Right kidney (tissue), 1 donor: Measurements from ENCODE around the gene PRIM2.
"Not testable (repeated sequence)": the region's sequence is repeated elsewhere in the genome, so short reads cannot be mapped to it uniquely, and the experiment has no call there.

ENCODE experiments used
- DNase-seq: peaks from one replicate; pipeline ENCODE4 v3.0.0-alpha.2; 2016

PRIM2 gene

DNA sequence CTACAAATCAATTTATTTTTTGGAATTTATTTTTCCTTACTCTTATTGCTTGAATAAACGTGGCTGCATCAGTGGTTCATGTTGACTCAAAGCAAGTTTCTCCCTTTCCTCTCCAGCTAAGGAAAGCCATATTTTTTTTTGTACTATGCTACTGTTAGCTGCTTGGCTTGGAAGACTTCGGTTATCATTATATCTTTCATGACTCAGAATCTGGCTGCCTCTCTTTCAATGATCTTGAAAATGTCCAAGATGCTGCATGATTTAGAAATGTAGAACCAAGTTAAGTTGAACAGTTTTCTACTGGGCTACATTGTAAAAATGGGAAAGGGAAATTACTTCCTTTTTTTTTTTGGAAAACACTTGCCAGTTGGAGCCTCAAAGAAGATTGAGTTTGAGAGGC lies 44.9 kb downstream of the PRIM2 start:
- DNase-seq = not testable (repeated sequence)

DNA sequence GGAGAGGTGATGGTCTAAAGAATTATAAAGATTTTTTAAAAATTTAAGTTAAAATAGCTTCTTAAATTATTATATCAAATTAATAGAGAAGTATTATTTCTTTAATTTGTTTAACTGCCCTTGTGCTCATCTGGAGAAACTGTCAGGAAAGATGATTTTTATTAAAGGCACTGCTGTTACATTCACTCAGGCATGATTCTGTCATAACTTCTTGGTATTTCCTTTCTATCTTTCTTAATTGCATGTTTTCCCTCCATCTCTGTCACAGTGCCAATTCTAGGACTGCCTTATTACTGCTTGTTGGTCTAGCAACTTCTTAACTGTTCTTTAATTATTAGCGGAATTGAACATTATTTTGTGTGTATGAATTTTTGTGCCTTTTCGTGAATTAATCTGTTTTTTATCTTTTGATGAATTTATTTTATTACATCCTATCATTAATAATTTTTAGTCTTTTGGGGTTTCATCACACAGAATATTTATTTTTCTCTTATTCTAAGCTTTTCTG lies 47.7 kb downstream of the PRIM2 start:
- DNase-seq = not testable (repeated sequence)

DNA sequence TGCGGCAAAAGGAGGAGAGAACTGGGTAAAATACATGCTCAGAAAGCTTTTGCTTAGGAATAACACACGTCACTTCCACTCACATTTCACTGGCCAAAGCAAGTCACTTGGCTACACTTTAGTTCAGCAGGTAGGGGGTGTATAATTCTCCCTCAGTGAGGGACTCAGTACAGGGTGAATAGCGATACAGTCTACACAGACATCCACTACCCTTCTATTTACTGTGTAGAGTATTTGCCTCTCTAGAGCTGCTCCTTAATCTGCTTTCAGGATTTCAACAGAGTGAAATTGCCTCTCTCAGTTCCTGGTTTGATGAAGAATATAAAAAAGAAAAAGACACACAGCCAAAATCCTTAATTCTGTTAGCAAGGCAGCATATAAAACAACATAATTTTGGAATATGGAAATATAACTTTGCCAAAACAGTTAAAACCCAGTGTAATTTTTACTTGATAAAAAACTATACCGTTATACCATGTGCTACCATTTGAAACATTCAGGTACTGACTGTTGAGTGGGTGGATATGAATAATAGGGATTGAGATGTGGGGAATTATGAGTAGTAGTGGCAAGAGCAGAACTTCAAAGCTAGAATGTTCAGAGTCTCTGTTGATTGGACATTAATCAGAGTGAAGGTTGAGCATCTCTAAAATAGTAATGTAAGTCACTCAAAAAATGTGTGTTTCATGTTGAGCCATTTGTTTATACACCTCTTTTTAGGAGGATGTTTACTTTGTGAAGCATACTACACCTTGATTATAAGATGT lies 51.7 kb downstream of the PRIM2 start:
- not testable (repeated sequence) for DNase-seq

DNA sequence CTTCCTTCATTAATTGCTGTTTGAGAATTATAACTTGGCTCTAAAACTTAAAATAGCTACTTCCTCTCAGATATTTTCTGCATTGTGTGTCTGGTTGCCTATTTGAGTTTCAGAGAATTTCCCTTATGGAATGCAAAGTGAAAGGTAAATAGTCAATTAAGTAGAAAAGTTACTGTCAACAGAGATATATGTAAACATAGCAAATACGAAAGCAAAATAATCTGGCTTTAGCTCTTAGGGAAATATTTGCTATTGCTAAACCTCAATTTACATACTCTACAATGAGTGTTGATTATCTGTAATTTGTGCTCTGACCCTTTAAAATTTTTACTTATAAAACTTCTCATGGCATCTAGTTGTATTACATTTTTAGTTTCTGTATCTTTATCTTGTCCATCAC lies 54.3 kb downstream of the PRIM2 start:
- DNase-seq = not testable (repeated sequence)

DNA sequence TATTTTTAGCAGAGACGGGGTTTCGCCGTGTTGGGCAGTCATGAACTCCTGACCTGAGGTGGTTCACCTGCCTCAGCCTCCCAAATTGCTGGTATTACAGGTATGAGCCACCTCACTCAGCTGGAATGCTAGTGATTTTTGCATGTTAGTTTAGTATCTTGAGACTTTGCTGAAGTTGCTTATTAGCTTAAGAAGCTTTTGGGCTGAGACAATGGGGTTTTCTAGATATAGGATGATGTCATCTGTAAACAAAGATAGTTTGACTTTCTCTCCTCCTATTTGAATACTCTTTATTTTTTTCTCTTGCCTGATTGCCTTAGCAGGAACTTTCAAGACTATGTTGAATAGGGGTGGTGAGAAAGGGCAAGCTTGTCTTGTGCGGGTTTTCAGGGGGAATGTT lies 57.3 kb downstream of the PRIM2 start:
- DNase-seq = not testable (repeated sequence)

DNA sequence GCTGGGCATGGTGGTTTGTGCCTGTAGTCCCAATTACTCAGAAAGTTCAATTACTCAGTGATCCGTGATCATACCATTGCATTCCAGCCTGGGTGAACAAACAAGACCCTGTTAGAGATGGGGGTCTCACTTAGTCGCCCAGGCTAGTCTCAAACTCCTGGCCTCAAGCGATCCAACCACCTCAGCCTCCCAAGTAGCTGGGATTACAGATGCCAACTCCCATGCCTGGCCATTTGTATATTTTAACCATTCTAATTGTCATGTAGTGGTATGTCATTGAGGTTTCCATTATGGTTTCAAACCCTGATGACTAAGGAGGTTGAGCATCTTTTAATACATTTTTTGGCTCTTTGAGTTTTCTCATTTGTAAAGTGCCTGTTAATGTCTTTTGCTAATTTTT lies 58.7 kb downstream of the PRIM2 start:
- not testable (repeated sequence) for DNase-seq

DNA sequence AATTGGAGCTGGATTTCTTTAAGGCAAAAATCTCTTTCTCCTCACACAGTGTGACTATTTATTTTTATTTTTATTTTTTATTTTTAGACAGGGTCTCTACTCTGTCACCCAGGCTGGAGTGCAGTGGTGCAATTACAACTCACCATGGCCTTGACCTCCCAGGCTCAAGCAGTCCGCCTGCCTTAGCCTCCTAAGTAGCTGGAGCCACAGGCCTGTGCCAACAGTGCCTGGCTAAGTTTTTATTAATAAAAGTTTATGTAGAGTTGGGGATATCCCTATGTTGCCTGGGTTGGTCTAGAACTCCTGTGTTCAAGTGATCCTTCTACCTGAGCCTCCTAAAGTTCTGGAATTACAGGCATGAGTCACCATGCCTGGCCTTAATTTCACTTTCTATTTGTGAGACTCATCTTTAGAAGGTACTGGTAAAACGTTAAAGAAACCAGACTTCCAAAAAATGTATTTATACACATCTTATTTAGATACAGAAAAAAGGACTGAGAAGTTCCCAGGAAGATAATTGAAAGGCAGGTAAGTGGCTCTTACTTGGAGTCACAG lies 71.7 kb downstream of the PRIM2 start:
- not testable (repeated sequence) for DNase-seq

DNA sequence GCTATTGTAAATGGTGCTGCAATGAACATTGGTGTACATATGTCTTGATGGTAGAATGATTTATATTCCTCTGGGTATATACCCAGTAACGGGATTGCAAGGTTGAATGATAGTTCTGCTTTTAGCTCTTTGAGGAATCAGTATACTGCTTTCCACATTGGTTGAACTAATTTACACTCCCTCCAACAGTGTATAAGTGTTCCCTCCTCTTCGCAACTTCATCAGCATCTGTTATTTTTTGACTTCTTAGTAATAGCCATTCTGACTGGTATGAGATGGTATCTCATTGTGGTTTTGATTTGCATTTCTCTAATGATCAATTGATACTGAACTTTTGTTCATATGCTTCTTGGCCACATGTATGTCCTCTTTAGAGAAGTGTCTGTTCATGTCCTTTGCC lies 73.4 kb downstream of the PRIM2 start:
- DNase-seq = not testable (repeated sequence)

DNA sequence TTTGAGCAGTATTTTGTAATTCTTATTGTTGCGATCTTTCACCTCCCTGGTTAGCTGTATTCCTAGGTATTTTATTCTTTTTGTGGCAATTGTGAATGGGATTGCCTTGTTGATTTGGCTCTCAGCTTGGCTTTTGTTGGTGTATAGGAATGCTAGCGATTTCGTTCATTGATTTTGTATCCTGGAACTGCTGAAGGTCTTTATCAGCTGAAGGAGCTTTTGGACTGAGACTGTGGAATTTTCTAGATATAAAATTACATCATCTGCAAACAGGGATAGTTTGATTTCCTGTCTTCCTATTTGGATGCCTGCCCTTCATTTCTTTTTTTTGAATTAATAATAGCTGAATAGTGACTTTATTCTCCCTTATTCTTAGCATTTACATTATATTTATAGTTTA lies 74.6 kb downstream of the PRIM2 start:
- DNase-seq = not testable (repeated sequence)

DNA sequence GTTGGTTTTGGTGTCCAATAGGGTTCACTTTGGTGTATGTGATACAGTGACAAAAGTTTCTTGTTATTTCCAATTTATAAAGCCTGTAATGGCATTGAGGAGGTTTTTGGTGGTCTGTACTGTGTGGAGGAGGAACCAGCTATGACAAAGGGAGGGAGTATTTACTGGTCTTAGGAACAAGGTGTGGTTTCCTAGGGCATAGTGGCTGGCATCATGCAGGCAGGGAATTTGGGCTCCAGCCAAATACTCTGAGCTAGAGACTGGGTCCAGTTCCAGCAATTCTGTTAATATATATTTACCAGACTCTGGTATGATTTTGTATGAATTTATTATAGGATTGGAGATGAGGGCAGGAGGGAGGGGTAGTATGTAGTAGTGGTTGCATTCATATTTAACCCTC lies 101.9 kb downstream of the PRIM2 start:
- not testable (repeated sequence) for DNase-seq

DNA sequence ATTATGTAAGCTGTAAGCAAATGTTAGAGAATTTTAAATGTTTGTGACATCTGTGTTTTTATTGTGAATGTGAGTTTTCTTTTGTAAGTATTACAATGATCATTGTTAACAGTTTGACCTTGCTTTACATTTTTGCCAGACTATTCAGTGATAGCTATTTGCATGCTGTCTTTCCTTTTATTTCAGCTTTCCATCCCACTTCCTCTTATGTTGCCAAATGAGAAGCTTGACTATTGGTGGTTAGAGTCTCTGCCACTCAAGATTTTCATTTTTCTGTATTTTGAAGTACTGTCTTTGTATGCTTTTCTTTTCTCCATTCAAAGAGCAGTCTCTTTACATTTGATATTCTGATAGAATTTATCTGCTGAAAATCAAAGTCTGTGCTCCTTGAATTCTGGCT lies 104.1 kb downstream of the PRIM2 start:
- DNase-seq = no peak

DNA sequence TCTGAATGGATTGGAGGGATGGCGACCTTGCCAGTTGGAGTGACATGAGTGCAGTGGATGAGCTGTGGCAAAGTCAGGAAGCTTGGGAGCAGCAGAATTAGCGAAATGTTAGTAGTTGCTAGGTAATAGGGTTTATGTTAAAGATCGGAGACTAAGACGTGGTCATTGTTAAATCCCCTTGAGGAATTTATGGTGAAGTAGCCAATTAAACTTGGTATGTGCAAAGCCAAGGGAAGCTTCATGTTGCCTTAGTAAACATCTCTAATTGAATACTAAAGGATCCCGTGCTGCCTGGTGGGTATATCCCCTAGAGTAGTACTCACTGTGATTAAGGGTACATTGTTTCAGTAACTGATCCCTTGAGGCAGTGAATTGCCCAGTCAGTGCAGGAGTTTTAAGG lies 106.0 kb downstream of the PRIM2 start:
- DNase-seq = no peak

DNA sequence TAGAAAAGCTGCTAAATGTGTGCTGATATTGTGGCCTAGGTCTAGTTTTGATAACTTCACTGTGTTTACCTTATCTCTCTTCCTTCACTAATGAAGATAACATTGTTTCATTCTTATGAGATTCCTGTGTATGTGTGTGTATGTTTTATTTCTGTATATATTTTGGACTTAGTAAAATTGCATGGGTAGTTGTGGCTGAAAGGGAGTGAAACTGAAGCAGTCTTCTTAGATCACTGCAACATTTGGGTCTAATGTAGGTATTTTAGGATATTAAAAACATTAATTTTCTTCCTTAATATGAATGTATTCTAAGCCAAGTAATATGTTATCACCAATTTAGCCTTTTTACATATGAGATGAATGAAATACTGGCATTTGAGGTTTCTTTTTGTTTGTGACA lies 114.3 kb downstream of the PRIM2 start:
- not testable (repeated sequence) for DNase-seq

DNA sequence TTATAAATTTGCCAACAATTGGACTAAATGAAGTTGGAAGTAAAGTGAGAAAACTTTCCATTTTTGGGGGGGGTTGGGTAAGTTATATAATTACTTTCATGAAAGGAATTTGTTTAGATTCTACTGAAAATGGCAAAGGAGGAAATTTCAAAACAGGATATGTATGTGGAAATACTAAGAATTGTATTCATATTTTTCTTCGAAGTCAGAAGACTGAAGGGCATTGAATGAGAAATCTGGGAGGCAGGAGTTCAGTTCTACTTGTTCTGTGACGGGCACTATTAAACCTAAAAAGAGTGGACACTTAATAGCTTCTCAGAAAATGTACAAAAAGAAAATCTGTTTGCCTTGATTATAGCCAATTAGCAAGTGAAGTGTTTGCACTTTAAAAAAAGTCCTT lies 114.7 kb downstream of the PRIM2 start:
- DNase-seq = no peak

DNA sequence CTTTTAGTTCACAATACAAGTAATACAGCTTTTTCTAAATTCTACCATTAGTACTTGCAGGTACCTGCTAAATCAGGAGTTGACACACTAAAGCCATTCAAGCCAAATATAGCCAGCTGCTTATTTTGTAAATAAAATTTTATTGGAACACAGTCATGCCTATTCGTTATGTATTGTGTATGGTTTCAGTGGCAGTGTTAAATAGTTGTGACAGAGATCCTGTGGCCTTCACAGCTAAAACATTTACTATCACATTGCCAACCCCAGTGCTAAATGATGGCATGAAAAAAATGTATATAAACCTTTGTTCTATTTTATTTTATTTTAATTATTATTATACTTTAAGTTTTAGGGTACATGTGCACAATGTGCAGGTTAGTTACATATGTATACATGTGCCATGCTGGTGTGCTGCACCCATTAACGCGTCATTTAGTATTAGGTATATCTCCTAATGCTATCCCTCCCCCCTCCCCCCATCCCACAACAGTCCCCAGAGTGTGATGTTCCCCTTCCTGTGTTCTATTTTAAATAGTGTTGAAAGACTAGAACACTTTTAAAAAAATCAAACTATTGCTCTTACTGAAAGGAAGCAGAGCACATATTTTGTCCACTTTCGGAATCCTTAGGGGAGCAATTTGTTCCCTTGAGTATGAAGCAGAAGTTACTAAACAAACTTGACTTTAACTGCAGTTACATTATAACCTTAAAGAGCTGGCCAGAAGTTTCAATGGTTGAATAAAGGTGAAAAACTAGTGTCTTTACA lies 115.7 kb downstream of the PRIM2 start:
- DNase-seq = no peak

DNA sequence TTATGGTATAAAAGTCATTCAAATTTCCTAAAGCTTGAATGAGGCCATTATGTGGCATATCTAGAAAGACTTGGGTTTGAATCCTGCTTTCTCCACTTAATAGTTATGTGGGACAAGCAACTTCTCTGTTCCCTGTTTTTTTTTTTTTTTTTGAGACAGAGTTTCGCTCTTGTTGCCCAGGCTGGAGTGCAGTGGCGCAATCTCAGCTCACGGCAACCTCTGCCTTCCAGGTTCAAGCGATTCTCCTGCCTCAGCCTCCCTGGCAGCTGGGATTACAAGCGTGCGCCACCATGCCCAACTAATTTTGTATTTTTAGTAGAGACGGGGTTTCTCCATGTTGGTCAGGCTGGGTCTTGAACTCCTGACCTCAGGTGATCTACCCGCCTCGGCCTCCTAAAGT lies 116.4 kb downstream of the PRIM2 start:
- not testable (repeated sequence) for DNase-seq

DNA sequence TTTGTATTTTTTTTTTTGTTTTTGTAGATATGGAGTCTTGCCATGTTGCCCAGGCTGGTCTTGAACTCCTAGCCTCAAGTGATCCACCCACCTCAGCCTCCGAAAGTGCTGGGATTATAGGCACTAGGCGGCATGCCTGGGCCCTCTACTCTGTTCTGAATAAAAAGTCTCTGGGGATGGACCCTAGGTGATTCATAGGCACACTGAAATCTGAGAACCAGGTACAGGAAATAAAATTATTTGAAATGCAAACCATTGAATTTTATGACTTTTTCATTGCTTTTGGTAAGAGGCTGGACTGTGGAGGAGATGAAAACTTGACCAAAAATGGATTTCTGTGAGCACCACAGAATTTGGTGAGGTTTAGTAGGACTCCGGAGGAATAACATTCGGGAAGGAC lies 117.5 kb downstream of the PRIM2 start:
- no peak for DNase-seq

DNA sequence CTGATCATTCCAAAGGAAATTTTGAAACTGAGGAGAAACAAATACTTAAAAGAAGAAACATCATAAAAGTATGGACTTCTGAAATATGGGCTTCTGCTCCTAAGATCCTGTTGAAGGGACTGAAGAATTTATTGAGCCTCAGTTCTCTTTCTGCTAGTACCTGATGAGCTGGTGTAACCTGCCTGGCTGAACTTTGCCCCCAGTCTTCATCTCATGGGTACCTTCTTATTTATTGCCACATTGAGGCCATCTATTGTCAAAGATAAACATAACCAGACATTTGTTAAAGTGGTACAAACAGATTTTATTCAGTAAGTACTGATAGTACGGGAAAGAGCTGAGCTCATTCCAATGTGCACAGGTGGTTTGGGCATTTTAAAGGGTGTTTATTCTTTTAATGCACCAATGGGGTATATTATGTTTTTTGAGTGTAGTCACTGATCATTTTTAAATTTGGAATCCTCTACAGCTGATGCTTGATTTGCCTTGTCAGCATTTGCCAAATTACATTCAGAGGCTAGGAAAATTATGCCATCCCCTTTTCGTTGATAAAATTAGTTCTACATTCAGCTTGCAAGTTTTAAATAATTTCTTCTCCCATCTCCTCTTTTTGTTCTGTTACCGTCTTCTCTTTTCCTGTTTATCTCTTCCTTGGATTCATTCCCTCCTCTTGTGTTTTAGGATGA lies 118.2 kb downstream of the PRIM2 start:
- DNase-seq = no peak

DNA sequence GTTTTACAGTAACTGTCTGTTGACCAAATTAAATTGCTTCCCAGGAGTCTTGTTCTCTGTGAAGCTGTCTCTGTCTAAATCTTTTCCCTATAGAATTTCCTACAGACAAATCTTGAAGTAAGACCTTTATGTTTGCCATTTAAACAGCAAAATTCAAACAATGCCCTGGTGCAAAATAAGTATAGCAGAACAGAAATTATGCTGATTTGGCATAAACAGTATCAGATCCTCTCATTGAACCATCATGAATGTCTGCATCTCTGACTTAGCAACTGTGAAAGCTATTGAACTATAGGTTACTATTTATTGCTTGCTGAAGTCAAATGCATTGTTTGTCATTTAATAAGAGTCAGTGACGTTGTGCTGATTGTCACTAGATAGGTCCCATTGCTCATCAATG lies 123.3 kb downstream of the PRIM2 start:
- not testable (repeated sequence) for DNase-seq

DNA sequence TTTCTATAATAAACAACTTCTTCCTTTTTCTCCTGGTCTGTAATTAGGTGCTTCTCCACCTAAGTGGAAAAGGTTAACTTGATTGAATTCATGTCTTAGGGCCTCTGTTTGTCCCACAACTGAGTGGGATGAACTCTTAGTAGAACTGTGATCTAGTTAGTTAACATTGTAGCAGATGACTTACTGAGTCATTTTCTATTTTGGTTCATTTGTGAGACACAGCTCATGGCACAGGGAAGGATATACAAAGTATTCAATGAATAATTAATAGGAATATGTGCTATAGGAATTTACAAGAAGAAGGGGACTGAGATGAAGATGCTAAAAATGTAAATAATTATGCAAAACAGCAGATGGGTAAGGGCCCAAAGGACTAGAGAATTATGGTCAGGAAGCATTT lies 124.7 kb downstream of the PRIM2 start:
- not testable (repeated sequence) for DNase-seq

DNA sequence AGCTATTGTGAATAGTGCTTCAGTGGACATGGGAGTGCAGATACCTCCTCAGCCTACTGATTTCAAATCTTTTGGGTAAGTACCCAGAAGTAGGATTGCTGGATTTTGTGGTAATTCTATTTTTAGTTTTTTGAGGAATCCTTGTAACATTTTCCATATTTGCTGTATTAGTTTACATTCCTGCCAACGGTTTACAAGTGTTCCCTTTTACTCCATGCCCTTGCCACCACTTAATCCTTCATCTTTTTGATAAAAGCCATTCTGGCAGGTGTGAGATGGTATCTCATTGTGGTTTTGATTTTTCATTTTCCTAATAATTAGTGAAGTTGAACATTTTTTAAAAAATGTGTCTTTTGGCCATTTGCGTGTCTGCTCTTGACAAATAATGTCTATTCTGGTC lies 125.8 kb downstream of the PRIM2 start:
- DNase-seq = not testable (repeated sequence)

DNA sequence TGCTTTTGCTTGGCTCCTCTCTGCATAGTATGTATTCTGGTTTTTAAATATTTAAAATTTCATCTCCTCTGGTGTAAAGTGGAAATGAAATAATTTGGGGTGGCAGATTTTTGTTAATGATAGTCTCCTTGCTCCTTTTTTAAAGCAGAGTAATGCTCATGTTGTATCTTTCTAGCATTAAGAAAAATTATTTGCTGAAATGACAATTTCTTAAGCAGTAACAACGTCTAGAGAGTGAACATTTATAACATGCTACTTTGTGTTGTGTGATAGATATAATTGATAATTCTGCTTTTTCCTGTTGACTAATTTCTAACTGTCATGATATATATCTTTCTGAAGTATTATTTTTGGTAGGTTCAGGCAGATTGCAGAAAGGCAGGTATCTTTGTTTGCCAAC lies 127.4 kb downstream of the PRIM2 start:
- not testable (repeated sequence) for DNase-seq

DNA sequence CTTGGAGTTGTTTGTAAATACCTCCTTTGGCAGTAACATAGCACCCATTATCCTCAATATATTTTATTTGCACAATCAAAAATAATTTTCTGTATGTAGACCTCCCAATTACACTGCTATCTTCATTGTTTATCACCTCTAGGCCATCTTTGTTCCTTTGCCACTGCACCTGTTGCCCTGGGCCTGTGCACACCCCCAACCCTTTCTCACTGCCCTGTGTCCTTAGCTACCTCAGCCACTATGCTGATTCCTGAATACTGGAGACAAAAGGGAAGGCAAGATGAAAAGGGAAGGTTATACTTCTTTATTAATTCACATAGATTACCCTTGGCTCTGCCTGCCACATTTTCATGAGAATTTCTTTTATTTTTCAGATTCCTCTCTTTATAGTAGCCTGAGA lies 127.9 kb downstream of the PRIM2 start:
- not testable (repeated sequence) for DNase-seq
